HG02571 (cell line): ENCODE data around the gene UBA6.
A peak's percentile ranks its signal among the peaks of the same experiment; 100 is the strongest.
"Not testable (repeated sequence)": the region's sequence is repeated elsewhere in the genome, so short reads cannot be mapped to it uniquely, and the experiment has no call there.

Source experiments
- ATAC-seq: cut with Tn5 transposase; IDR thresholded peaks from one replicate; pipeline ENCODE4 v1.9.1; 2021; ENCODE audit warnings: mild to moderate bottlenecking, moderate library complexity; ENCODE audit not compliant: unreplicated experiment

UBA6 gene

DNA sequence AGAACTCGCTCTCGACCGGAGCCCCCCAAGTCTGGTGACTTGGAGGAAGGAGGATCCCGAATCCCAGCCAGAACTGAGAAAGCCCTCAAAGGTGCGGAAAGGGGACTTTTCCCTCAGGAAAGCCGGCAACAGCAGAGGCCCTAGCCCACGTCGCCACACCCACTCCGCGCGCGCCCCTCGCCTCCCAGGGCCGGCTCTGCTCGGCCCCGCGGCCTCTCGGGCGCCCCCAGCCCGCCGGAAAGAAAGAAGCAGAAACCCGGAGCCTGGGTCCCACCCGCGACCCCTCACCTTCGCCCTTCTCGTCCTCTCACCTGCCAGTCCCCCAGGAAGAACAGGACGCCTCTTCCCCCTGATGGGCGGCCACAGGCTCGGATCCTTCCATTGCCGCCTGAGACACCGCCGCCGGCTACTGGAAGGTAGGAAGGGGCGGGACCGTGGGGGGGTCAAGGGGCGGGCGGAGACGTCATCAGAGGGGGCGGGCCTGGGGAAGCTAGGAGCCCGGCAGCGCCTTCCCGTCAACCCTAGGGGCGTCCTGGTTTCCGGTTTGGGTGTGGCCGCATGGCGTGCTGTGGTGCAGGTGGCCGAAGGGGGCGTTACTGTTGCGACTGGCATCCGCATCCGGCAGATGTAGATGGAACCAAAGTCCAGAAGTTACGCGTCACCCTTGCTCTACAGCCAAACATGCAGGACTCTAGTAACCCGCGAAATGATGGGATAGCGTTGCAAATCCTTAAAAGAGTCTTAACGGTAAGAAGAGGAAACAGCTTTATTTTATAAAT, at the start of gene UBA6:
UBA6 (minus strand) TSS at position 418 of the 779 bp plus-strand sequence; CDS start at position 382, 36 bp downstream.
- ATAC-seq: peak; percentile 98

GRCh38 chr4:67750691-67751090, 49.7 kb upstream of the UBA6 start:
- no peak for ATAC-seq

DNA sequence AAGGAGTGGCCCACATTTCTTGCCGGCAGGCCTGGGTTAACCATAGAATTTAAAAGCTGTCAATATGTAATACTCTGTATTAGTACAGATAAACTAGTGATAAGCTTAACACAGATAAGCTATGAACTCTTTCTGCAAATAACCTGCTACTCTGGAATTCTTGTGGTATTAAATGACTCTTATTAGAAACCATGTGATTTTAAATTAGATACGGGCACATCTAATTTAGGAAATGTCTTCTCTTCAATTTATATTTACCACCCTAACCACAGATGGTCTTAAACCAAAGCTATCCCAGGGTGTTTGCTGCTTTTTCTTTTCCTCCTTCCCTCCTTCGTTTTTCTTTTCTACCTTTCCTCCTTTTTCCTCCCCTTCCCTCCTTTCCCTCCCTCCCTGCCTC, 48.3 kb upstream of the UBA6 start:
- no peak for ATAC-seq

DNA sequence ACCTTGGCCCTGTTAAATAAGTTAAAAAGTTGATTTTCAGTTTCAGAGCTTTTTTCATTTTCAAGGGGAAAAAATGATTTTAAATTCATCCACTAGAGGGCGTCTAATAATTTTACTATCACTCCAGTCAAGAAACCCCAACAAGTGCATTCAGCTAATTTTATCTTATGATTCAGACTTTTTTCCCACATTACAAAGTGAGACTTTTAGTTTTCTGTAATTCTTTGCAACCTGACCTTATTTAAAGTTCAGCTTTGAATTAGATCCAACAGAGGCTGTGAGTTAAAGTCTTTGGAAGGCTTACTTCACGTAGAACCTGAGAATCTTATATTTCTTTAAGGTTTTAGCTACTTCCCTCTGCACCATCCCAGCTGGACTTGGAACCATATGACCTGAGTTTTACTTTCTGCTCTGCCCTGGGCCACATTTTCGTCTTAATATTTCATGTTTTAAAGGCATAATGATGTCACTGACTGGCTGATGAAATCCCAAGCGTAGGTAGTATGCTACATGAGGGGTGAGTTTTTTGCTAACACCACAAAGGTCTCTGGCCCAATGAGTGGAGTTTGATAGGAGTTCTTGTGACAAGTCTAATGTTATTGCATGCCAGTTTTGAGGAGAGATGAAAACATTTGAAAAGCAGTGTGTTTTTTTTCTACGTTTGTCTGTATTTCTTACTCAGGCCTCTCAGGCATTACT, 46.0 kb upstream of the UBA6 start:
- no peak for ATAC-seq

DNA sequence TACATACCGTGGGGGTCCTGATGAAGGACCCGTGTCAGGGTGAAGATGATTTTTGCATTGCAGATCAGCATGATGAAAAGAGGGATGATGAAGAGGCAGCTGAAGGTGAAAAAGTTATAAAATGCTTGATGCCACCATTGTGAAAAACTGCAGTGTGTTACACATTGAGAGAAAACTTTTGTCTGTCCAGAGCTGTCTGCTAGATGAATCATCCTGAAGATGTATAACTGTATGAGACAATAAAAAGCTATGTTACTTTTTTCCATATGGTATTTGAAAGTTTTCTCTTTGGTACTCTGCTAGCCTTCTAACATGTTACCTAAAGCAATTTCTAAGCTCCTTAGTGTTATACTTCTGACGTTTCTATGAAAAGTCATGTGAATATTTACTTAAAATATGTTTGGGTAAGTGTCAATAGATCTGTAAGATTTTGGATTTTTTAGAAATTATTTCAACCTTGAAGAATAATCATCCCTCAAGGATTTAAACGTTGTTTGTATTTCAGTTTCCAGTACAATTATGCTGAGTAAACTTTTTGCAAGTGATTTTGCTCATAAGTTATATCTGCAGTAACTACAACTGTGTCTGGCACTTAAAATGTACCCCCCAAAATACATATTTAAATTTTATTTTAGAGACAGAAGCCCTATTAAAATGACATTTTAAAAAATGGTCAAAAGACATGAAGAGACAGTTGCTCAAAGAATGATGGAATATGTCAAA, 43.8 kb upstream of the UBA6 start:
- ATAC-seq: no peak

DNA sequence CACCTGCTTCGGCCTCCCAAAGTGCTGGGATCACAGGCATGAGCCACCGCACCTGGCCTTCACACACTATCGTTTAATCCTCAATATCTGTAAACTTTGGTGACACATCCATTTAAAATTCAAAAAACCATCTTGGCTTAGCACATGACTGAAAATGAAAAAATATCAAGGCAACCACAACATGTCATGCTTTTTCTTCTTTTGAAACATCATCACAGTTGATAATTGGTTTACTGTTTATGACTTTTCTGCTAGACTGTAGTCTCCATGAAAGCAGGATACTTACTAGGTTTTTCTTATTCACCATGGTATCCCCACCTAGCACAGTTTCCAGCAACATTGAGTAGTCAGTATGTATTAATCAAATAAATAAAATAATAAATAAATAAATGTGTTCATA, 42.2 kb upstream of the UBA6 start:
- no peak for ATAC-seq

- ATAC-seq: no peak
Measured at GRCh38 chr4:67736262-67736661, 35.3 kb upstream of the UBA6 start.

DNA sequence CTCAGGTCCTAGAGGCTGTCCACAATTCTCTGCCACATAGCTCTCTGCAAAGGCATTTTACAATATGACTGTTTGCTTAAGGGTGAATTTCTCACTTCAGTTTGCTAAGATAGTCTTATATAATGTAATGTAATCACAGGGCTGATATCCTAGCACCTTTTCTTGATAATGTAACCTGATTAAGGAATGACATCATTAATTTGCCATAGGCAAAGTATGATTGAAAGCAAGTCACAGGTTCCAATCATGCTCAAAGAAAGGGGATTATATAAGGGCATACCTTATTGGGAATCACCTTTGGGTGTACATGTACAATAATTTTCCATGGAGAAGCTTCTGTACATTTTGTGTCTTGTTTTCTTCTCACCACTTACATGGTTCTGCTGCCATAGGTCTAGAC, 34.4 kb upstream of the UBA6 start:
- ATAC-seq: no peak

- not testable (repeated sequence) for ATAC-seq
Measured at GRCh38 chr4:67730511-67730910, 29.6 kb upstream of the UBA6 start.

GRCh38 chr4:67727124-67727850, 26.3 kb upstream of the UBA6 start:
- ATAC-seq: no peak

DNA sequence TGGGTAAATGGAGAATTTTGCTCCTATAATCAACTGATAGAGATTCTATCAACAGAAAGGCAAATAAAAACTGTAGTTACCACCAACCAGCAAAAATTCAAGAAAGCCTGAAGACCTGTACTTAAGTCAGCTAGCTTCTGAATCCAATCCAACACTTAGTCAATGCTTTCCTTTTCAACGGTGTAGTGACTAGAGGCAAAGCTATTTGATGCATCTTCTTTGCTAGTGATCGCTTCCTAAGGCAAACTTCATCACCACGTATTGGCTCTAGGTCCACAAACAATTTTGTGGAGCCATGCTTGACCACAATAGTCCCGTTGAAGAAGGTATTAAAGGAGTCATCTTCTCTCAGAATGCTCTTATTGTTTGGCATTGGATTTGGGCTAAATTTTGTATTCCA, 25.0 kb upstream of the UBA6 start:
- ATAC-seq: no peak

GRCh38 chr4:67725132-67725531, 24.2 kb upstream of the UBA6 start:
- ATAC-seq: no peak

GRCh38 chr4:67723949-67724348, 23.0 kb upstream of the UBA6 start:
- no peak for ATAC-seq

DNA sequence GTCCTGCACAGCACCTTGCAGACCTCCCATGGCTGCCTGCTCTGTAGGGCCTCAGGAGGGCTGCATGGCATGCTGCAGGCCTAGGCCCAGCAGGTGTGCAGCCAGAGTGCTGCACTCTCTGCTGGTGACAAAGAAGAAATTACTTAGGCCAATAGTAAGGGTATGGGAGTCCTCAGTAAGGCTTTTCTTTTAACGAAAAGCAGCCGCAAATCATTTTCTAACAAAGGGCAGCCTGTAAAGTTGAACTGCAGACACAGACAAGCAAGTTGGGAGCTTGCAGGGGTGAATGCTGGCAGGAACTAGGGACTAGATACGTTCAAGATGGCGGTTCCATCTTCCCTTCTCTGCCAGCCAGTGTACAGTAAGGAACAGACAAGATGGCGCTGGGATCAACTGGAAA, 22.4 kb upstream of the UBA6 start:
- no peak for ATAC-seq

DNA sequence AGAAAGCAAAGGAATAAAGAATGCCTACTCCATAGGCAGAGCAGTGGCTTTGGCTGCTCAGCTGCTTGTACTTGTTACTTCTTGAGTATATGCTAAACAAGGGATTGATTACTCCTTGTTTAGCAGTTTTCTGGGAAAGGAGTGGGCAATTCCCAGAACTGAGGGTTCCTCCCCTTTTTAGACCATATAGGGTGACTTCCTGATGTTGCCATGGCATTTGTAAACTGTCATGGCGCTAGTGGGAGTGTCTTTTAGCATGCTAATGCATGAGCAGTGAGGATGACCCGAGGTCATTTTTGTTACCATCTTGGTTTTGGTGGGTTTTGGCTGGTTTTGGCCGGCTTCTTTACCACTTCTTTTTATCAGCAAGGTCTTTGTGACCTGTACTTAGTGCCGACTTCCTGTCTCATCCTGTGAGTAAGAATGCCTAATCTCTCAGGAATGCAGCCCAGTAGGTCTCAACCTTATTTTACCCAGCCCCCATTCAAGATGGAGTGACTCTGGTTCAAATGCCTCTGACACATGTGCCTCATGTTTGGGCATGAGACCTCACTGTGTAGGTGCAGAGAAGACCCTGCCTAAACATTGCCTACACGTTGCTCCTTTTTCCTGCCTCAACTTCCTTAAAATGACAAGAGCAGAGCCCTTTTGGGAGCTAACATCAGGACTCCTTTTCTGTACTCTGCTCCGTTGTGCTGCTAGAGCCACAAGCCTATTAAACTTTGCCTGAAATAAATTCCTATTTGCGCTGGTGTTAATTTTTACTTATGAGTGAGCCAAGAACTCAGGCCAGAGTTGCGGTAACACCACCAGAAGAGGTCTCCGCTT, 21.0 kb upstream of the UBA6 start:
- ATAC-seq: no peak

- no peak for ATAC-seq
Measured at GRCh38 chr4:67721315-67721769, 20.4 kb upstream of the UBA6 start.

DNA sequence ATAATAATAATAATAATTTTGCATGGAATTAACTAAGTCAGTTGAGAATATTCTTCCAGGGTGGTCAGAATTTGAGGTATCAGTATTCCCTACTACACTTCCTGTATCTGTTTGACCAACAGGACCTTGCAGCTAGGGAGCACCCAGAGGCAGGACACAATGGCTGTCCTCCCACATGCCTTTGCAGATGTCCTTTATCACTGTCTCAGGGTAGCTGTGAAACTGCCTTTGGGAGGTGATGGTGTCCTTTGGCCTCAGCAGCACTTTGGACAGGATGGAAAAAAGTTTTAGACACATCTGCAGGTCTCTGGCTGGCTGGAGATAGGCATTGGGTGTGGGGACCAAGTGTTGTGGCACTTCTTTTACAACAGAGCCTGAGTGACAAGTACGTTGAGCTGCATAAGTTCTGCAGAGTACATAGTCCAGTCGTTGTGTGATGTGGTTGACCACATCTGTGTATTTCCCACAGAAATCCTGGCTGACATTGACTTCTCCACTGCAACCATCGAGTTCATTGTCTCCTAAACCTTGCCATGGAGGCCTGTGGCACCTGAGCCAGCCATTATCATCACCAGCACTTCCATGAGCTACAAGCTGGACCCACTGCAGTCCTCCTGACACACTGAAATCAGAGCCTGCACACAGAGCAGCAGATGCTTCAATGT, 19.1 kb upstream of the UBA6 start:
- ATAC-seq: no peak

DNA sequence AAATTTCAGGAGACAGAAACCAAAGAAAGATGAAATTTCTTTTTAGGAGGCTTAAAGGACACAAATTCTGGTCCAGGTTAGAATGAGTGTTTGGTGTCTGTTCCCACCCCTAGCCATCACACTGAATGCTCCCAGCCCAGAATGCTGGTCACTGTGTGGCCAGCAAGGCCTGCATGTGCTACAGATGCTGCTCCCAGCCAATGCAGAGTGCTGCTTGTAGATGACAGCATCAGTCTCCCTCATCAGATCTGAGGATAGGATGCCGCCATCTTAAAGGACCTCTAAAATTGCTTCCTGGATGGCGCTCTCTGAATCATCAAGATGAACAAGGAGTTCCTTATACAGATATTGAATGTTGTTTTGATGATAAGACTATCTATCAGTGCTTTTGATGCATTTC, 17.9 kb upstream of the UBA6 start:
- no peak for ATAC-seq

- ATAC-seq: no peak
Measured at GRCh38 chr4:67717586-67717985, 16.6 kb upstream of the UBA6 start.

GRCh38 chr4:67714955-67715354, 14.0 kb upstream of the UBA6 start:
- no peak for ATAC-seq
